Activated T-helper 1 cell treated with anti-CD3 and anti-CD28 coated beads, Interleukin-2, amount 50 U/mL, for 16 hours (primary cell): ENCODE results near the gene ZNF474.

Source experiments
- DNase-seq, 2 donors: peaks; one replicate each; pipeline ENCODE4 v3.0.0-alpha.2; 2020; ENCODE audit warnings: low read depth in 1 of 2, low spot score in 1 of 2

ZNF474 gene

DNA sequence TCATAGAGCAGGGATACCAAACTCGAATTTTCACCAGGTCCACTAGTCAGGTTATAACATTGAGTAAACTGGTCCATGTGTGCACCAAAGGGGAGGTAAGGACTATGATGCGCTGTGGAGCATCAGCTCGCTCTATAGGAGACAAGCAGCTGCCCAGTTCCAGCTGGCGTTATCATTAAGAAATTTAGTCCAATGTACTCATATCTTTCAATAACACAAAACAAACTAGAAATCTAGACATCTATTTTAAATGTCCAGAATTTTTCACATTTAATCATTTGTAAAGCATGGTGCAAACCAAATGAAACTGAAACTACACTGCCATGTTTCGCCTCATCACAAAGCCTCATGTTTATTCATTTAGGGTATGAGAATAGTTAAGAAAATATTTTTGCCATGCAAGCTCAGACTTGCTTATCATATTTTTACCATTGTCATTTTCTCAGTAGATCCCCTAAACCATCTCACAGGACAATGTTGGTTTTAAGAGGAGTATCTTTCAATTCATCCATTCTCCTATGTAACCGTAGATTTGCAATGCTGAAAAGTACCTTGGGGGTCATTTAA lies 50.9 kb downstream of the ZNF474 start:
- no peak for DNase-seq

DNA sequence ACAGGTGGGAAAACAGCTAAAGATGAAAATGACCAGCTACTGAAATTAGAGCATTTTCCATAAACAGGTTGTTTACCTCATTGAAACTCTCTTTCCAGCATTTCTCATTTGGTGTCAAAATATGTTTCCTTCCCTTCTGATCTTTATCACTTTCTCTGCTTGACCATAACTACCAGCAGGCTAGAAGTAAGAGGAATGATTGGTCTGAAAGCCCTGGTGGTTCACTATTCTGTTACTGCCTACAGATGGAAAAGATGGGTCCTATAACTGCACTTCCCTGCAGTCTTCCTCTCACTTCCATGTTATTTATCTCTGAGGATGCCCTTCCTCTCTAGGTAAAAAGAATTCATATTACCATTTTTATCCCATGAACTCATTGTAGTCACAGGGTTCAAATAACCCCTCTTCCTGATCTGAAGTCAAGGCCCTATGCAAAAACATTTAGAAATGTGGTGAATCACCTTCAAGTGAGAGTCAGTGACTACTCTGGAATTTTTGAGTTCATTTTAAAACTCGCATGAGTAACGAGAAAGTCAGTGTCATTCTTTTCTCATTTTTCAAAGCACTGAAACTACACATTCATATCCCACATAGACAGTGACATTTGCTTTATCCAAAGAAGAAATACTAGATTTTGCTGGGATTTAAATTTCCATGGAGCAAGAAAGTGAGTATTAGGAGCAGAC lies 51.7 kb downstream of the ZNF474 start:
- no peak for DNase-seq

DNA sequence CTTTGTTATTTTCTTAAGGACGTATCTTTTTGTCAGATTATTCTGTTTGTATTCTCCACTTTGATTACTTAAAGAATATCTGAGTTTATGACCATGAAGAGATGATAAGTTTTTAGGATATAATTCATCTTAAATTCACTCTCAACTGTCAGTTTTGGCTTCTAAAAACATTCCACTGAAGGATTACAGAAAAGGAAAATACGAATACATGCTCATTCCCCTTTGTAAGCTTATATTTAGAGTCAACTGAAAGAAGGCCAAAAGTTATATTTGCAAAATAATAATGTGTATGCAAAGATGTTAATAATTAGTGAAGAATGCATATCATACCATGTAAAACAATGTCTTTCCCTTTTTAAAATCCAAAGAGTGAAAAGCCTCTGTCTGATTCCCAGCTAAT lies 52.5 kb downstream of the ZNF474 start:
- no peak for DNase-seq

DNA sequence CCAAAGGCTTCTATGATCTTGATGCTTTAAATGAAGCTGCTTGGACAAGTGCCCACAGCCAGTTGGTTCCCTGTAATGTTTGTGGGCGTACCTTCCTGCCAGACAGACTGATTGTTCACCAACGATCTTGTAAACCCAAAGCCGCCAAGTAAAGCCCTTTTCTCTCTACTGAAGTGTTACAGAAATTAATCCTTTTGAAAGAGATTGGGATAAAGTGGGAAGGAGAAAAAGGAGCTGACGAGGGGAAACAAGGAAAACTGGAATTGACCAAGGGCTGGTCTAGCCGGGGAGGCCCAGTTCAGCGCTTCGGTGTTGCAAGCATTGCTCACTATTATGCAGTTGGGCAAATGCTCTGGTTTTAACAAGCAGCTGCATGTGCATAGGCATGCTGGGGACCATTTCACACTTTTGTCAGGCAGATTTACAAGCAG lies 53.2 kb downstream of the ZNF474 start:
- no peak for DNase-seq

DNA sequence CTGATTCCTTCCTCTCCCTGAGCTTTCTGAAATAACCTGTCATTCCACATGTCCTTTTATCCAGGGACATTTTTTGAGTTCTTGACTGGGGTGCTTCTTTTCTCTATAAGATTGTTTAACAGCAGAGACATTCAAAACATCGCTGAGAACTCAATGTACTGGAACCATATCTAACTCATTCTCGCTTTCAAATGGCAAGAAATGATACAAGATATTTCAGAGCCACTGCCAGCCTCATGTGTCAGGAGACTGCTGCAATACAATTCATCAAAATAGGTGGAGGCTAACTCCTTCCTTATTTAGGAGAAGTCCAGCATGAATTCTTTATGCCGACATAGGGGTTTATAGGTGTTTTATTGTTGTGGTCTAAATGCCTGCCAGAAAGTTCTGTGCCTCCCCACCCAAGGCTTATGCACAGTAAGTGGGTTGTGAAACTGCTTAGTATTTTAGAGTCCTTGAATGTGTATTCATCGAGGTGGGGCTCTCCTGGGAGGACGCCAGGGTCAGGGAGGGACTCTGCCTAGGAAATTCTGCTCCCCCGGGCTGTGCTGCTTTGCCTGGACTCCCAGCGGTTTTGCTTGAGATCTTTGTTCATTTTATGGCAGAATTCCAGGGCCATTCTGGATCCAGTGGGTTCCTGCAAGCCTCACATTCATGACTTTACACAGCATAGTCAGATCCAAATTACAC lies 53.9 kb downstream of the ZNF474 start:
- no peak for DNase-seq

DNA sequence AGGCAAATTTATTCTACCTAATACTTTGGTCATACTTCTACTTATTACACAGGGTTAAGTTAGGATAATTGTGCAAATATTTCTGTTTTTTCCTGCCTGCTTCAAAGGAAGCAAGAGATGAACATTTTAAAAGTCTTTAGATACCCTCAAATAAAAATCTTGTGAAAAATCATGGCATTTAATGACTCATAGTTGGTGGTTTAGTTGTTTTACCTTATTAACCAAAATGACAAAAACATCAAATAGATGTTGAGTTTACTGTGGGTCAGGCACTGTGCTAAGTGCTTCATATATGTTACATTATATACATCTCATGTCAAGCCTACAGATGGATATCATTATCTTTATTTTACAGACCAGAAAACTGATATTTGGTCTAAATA lies 54.4 kb downstream of the ZNF474 start:
- DNase-seq = no peak

DNA sequence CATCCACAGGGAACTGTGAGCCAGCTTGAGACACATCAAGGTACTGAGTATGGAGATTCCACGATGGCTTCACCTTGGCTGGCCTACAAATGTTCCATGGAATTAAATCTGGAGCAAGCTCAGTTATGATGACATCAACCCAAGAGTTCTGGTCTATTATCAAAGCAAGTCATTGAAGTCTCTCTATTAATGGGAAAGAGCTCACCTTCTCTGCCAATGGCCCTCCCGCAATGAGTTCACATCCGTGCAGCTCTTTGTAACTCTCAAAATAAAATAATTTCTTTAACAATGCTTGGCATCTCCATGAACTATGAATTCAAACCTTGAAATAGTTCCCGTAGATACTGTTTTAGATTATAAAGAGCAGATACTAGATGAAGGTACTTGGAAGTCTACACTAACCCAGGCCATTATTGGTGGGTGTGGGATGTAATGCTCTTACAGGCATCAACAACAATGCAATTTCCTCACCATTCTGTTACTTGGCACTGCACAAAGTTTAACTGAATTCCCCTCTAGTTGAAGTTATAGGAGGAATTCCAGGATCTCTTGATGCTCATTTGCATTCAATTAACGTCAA lies 55.4 kb downstream of the ZNF474 start:
- no peak for DNase-seq

DNA sequence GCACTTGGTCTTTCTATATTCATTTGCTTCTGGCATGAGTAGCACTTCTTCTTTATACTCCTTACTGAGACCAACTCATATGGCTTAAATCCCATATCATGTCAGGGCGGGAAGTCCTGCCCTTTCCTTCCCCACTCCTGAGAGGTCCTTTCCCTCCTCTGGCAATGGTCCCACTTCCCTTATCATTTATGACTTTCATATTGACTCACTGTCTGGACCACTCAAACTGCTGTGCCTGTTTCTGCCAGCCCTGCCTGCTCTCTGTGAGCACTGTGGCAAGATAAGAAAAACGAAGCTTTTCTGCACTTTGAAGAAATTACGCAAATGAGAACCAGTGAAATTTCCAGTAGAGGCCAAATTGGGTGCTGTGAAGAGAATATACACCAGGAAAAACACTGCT lies 58.1 kb downstream of the ZNF474 start:
- DNase-seq = no peak

DNA sequence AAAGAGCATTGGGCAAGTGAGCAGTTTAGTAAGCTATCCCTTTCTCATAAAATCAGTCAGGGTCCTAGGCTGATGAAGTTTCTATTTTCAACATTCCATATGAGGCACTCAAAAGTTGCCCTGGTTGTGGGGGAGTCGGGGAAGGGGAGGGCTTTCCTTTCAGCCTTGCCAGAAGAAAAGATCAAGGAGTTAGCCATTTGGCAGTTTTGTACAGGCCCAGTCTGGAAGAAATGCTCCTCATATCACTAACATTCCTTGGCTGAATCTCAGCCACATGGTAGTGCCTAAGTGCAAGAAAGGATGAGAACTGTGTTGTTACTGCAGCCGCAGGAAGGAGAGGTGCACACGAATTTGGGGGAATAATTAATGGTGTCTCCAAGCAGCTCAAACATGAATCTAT lies 60.8 kb downstream of the ZNF474 start:
- DNase-seq = no peak

DNA sequence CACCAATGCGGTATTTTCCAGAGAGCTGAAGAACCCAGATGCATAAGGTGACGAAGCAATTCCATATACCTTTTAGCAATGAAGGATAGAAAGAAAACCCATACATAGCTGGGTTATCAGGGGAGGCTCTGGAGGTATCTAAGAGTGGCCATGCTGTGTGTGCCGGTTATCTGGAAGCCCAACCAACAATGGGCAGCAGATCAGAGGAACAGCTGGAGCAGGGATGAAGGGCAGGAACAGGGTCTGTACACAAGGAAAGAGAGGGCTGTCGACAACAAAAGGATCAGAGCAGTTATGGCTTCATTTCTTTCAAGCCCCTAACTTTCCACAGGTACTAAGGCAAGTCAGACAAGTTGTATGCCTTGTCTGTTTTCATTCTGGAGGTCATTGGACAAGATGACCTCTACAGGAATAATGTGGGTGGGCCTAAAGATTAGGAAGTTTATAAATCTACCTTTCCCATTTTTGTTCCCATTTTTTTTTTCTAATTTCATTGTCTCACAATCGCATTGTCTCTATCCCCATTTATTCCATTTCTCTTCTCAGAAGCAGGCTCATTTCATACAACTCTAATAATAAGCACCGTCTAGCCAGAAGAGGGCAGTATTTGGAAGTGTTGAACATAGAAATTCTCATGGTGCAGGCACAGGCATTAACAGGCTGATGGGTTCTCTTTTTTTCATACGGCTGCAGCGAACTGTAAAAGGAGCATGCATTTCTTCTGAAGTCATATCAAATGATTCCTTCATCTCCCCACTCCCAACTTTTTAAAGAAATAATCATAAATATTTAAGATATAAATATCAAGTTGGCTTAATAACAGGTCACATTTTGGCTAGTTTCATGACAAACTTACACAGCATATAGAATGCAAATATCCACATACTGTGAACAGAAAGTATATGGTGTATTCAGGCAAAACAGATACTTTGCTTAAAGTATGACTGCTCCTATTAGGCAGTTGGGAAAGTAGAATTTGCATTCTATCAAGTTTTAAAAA lies 63.5 kb downstream of the ZNF474 start:
- DNase-seq = no peak

DNA sequence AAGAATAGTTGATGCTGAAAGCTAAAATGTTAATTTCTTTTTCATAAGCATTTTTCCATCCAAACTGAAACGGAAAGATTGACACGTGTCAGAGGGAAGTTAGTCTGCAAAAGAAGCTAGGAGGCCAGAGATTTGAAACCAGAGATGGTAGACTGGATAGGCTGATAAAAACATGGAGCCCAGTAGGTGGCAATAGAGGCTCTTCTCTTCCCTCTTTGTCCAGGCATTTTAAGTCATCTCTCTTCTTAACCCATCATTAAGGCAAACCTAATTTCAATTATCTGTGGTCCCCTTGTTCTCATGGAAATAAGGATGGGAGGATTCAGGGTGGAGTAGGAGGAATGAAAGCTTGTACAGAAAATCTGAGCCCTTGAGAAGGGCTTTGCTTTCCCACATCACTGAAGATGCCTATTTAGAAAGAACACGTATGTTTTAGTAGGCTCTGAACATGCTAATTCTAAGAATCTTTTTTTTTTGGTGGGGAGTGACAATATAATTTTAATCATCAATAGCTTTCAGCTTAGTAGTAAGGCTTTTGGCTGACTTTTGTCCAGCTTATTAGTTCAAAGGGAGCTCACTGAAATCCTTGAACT lies 66.6 kb downstream of the ZNF474 start:
- no peak for DNase-seq

DNA sequence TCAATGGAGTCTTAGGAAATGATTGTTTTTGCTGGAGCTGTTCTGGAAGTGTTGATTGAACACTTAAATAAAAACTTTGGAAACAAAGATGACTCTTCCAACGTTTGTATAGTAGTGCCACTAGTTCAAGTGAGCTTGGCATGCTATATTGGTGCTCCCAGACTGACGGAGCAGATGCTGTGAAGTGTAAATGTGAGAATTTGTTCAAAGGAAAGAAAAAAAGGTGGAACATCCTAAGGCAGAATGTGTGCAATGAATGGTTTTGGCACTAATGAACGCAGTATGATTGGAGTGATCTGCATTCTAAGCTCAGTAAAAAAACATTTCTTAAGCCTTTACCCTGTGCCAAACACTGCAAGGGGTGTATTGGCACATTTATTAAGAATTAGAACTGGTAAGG lies 69.8 kb downstream of the ZNF474 start:
- no peak for DNase-seq

DNA sequence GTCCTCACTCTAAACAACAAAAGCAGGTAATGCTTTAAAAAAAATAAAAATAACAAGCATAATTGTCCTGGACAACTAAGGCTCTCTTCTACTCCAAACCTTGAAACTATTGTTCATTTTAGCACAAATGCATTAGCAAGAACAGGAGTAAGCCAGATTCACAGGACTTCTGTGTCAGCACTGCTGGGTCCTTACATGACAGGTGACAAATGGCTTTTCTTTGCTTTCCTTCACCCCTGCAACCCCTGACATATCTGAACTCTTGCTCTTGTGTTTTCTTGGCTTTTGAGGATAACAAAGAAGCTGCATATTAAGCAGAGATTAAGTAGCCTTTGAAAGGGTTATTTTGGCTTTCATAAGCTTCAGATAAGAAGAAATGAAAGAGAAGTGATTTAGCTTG lies 71.1 kb downstream of the ZNF474 start:
- no peak for DNase-seq

DNA sequence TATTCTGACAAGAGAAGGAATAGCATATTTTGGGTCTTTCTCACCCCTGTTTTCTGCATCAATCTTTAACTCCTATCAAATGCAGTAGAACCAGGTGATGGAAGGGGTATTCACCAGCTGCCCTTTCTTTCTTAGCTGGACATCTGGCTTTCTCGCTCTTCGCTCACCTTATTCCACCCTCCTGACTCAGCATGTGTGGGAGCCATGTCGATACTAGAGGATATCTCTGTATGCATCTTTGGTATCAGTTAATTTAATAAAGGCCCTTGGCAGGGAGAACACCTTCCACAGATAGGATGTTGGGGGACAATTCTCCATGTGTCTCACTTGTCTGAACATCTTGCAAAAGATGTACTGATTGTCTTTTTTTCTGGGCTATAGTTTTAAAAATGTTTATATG lies 71.5 kb downstream of the ZNF474 start:
- no peak for DNase-seq

DNA sequence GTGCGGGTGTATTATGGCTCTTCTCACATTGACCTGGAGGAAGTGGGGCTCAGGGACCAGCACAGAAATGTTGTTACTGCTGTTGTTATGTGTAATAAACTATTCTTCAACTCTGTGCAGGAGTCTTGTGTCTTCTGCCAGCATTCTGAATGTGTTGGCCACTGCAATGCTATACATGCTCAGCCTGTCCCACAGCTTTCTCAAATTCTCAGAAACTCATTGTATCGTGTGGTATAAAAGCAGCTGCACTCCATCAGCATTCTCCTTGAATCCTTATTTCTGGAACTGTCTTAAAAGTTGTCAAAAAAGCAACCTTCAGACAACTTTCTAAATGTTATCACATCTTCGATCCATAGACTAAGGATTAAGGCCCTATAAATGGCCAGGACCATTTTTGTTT lies 72.0 kb downstream of the ZNF474 start:
- no peak for DNase-seq

DNA sequence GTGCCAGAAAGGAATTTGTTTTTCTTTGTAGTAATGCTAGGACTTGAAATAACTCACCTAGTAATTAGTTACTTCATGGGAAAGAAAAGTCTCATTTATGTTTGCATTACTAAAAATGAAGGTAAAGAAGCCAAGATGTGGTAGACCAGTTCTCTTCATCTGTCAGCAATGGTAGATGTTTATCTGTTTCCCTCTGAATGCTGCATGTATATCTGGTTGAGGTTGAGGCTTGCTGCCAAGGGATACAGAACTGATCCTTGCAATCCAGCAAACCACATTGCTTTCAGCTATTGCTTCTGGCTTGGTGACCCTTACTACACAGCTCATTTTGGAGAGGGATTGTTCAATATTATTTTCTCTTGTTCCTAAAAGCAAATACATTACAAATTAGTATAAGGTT lies 73.6 kb downstream of the ZNF474 start:
- no peak for DNase-seq
